T-helper 1 cell treated with Interleukin-12 subunit alpha and Interleukin-12 subunit beta and Interleukin-4 antibody, amounts not matched to agents 30 ng/mL and 1 ng/mL, for 36 hours (primary cell): Measurements from ENCODE around the gene KCTD12. TPM values are rescaled to one million over a fixed set of nuclear protein-coding genes. Genes with fewer than 3 reads are reported as not detected.

Experiments
- intact Hi-C: fragments of 100-400 bp; cut with micrococcal nuclease; formaldehyde crosslinking; loops from one replicate; pipeline ENCODE4 v1.15.1; 2024
- total RNA-seq: library from RNA; stranded (reverse); gene quantifications from 2 replicates; pipeline ENCODE4 v1.2.3, GENCODE V29; 2022

Gene KCTD12
- total RNA-seq, 1 donor from 2014 or later = 4.3 TPM

- intact Hi-C loops = loop anchor here (5.0 to 10.0 kb wide), 6 partner anchors 66 to 1766 kb away; partner anchors contain the start of genes LMO7 and OBI1
Observed at GRCh38 chr13:76888421-76888820, 2.2 kb upstream of the KCTD12 start.

DNA sequence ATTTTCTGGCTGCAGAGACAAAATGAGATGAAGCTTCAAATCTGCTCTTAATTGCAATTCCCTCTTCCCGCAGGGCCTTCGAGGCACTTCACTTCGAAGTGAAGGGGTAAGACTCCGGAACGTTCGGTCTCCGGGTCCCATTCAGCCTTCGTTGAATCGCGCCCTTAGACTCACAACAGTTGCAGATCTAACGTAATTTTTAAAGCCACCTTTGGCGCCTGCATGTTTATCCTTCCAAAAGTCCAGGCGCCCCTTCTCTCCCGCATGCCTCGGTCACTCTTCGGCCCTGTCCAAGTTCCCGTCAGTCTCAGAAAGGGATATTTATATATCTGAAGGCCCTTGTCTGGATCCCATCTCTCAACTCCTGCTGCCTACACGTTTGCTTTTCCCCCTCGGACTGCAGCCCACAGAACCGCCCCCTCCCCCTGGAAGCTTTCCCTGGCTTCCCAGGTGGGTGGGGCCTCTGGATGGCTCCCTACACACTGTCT is 915 bp upstream of the KCTD12 start:
- intact Hi-C loops = loop anchor here (1.0 to 10.0 kb wide), 9 partner anchors 8 to 1768 kb away; partner anchors contain the start of genes LMO7, OBI1, SLAIN1 and TBC1D4

- intact Hi-C loops = loop anchor here (1.0 to 10.0 kb wide), 13 partner anchors 17 to 1769 kb away; partner anchors contain the start of genes FBXL3, LMO7, OBI1 and SLAIN1
Observed at GRCh38 chr13:76886005-76886291, 257 bp downstream of the KCTD12 start.

DNA sequence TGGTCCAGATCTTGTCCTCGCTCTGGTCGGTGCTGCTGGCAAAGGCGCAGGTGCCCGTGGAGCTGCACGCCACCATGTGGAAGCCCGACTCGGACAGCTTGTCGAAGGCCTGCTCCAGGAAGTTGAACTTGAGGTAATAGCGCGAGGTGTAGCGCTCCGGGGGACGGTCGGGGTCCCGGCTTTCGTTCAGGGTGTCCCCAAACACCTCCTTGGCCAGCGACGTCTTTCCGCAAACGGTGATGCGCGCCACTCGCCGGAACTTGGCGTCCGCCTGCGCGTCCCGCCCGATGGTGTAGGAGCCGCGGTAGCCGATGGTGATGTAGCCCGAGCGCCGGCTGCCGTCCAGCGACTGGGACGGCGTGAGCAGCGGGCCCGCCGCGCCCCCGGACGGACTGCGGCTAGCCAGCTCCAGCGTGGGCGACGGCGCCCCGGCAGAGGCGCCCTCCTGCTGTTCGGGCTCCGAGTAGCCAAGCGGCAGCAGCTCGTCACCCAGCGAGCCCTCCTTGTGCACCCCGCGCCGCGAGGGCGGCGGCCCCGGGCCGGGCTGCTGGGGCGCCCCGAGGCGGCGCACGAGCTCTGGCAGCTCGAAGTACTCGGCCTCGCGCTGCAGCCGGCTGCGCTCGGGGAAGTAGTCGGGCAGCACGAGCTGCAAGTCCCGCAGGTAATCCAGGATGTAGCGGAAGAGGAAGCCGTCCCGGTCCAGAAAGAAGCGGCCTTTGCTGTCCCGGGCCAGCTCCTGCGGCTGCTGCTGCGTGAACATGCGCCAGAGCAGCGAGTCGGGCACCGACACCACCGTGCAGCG is 801 bp downstream of the KCTD12 start:
- intact Hi-C loops = loop anchor here (1.0 to 10.0 kb wide), 15 partner anchors 9 to 1769 kb away; partner anchors contain the start of genes FBXL3, LMO7, OBI1 and SLAIN1

GRCh38 chr13:76884907-76885202 is 1.4 kb downstream of the KCTD12 start:
- intact Hi-C loops = loop anchor here (1.0 to 10.0 kb wide), 8 partner anchors 9 to 1770 kb away; partner anchors contain the start of genes LMO7 and OBI1

GRCh38 chr13:76884186-76884906 is 1.9 kb downstream of the KCTD12 start:
- intact Hi-C loops = loop anchor here (10.0 kb wide), 3 partner anchors 850 to 1770 kb away; partner anchors contain the start of gene OBI1

GRCh38 chr13:76883236-76883635 is 3.0 kb downstream of the KCTD12 start:
- intact Hi-C loops = loop anchor here (10.0 kb wide), 3 partner anchors 852 to 1772 kb away; partner anchors contain the start of gene OBI1

DNA sequence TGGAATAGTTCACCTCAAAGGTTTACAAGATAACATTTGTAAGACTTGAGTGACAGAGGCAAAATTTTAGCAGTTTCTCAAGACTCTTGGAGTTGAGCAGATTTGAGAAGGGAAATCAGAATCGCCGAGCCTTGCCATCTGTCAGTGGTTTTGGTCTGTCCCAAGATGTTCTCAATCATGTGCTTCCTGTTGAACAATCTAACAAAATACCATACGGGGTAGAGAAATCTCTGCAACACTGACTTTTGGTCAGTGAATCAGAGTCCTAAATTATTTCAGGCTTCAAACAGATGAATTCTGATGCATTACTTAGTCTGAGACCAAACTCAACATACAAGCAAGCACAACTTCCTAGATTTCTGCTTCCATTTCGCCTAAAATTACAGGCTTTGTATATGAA is 3.8 kb downstream of the KCTD12 start:
- intact Hi-C loops = loop anchor here (10.0 kb wide), 3 partner anchors 852 to 1772 kb away; partner anchors contain the start of gene OBI1

DNA sequence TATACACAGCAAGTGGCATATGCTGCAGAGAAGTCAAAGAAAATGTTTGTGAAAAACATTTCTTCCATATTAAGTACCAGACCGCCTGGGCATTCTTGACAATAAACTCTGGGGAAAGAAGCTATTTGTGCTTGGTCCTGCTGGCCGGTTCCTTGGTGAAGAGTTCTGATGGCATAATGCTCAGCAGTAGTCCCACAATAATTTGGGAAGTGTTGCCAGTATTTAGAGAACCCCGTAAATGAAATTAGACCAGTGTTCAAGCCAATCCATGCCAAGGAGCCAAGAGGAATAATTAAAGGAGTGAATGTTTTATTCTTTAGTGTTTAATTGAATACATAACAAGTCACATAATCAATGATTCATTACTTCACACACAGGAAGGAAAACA is 6.3 kb downstream of the KCTD12 start:
- intact Hi-C loops = loop anchor here (1.0 to 10.0 kb wide), 4 partner anchors 7 to 1775 kb away; partner anchors contain the start of gene OBI1

- intact Hi-C loops = loop anchor here (1.0 kb wide), 1 partner anchor 8 kb away; no protein-coding TSS in a partner anchor
Observed at GRCh38 chr13:76879203-76879882, 6.9 kb downstream of the KCTD12 start.

GRCh38 chr13:76878043-76878442 is 8.2 kb downstream of the KCTD12 start:
- intact Hi-C loops = no loop called here

DNA sequence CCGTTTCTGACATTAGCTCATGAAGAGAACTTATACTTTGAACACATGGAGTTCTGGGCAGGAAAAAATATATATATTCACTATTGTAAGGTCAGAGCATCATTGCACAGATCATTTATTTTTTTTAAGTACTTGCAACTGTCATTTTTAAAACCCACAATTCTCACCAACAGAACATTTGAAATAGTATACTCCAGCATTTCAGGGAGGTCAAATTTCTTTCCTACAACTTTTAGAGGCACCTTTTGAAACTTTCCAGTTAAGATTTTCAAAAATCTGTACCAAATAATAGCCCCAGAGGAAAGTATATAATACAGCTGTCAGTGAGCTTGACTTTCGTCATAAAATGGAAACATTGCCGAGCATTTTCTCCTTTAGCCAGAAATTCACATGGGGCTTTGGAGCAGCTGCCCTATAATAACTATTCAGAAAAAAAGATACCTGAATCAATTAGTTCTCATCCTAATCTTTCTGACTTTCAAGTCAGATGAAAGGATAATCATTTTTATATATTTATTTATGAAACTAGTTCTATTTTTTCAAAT is 10.9 kb downstream of the KCTD12 start:
- intact Hi-C loops = no loop called here

DNA sequence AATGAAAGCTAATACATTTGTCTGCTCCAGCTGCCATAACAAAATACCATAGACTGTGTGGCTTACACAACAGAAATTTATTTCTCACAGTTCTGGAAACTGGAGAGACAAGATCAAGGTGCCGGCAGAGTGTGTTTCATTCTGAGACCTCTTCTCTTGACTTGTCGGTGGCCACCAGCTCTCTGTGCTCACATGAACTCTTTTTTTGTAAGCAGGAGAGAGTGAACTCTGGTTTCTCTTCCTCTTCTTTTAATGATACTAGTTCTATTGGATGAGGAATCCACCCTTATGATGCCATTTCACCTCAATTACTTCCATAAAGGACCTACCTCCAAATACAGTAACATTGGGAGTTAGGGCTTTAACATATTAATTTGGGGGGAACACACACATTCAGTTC is 11.7 kb downstream of the KCTD12 start:
- intact Hi-C loops = no loop called here

DNA sequence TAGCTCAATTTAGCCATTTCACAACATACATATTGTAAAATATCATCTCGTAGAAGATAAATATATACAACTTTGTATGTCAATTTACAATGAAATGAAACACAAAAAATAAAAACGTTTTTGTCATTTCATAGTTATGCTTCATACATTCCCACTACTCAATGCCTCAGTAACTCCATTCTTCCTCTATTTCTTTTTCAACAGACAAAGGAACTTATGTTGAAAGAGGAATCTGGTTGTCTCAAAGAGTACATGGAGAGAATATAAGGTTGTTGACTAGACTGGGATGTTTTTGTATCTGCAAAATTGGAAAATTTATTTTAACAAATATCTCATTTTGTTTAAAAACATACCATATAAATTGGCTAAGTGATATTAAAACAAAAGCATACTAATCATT is 12.8 kb downstream of the KCTD12 start:
- intact Hi-C loops = no loop called here

GRCh38 chr13:76872675-76873074 is 13.5 kb downstream of the KCTD12 start:
- intact Hi-C loops = no loop called here

DNA sequence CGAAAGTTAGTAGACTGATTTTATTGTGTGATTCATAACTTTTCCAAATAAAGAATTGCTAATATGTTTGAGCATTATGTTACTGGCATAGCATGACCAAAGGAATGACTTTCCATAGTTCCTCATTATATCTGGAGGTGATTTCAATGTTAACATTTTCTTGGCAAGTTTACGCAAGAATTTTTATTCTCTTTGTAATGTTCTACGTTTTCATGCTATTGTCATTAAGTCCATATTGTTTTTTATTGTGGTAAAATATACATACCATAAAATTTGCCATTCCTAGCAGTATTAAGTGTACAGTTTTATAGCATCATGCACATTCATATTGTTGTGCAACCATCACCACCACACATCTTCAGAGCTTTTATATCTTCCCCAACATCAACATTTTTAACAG is 14.8 kb downstream of the KCTD12 start:
- intact Hi-C loops = no loop called here

DNA sequence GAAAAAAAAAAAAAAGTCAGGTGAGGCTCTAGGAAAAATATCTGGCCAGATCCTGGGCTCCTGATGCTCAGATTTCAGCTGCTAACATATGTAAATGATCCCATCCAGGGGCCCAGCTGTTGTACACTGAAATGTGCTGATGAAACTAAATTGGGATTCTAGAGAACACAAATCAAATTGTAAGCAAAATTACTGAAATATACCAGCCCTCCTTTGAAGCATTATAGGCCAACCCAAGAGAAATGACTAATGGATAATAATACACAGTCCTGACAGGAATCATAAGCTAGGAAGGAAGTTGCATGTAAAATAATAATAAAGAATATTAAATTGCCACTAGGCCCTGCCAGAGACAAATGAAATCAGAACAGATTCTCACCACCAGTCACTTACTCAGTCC is 17.8 kb downstream of the KCTD12 start:
- intact Hi-C loops = no loop called here

DNA sequence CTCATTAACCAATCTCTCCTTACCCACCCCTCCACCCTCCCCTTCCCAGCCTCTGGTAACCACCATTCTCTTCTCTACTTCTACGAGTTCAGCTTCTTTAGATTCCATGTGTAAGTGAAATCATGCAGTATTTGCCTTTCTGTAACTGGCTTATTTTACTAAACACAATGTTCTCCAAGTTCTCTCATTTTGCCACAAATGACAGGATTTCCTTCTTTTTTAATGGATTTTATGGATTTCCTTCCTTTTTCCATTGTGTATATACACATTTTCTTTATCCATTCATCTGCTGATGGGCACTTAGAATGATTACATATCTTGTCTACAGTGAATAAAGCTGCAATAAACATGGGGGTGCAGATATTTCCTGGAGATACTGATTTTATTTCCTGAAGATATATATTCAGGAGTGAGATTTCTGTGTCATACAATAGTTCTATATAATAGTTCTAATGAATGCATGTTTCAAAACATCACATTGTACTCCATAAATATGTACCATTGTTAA is 20.2 kb downstream of the KCTD12 start:
- intact Hi-C loops = no loop called here

DNA sequence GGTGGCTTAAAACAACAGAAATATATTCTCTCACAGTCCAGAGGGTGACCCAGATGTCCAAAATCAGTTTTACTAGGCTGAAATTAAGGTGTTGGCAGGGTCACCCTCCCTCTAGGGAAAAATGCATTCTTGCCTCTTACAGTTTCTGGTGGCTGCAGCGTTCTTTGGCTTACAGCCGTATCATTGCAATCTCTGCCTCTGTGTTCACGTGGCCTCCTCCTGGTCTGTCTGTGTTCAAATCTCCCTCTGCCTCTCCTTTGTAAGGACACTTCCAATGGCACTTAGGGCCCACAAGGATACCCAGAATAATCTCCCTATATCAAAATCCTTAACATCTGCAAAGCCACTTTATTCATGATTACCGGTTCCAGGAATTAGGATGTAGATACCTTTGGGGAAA is 21.1 kb downstream of the KCTD12 start:
- intact Hi-C loops = no loop called here

GRCh38 chr13:76864259-76864658 is 21.9 kb downstream of the KCTD12 start:
- intact Hi-C loops = no loop called here

DNA sequence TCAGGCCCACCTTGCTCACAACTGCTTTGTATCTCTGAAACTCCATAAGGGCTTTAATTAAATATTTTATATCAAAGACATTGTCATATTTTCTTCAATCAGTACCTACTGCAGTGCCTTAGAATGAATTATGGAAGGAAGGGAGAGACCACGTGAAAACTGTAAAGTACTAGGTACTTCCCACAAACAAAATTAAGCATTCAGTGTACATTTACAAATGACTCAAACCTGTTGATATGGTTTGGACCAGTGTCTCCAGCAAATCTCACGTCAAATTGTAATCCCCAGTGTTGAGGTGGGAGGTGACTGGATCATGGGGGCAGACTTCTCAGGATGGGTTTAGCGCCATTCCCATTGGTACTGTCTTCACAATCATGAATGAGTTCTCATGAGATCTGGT is 23.2 kb downstream of the KCTD12 start:
- intact Hi-C loops = no loop called here
